ENCODE results near the gene PRDM5. TPM values are rescaled to one million over a fixed set of nuclear protein-coding genes. Genes with fewer than 3 reads are reported as not detected.

PRDM5 gene
- total RNA-seq, 1 donor from 2014 or later, result 21.9 TPM

DNA sequence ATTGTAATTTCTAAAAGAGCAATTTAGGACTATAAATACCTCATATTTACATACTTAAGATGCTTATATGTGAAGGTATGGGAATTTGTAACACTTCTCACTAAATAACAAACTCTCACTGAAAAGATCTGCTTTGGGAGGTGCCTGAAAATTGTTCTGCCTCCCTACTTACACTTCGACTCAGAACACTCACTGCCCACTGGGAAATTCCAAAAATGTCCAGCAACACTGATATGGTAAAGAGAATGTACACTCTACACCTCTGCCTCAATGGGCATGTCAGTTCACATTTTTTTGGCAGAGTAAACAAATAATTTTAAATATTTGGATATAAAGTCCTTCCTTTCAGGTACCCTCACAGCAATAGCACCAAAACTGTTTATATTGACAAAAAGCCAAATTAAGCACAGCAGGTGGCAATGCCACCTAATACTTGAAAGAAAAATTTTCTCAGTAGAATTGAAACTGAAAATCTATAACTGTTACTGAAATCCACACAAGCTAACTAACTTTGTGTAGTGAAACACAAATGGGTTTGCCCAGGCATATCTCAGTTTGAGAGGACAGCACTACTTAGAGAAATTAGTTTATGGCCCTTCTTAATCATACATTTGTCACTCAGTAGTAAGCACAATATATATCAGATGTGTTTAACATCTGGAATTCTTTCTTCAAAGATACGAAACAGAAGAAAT, 67.1 kb downstream of the PRDM5 start:
- Mint-ChIP-seq H3K36me3 (ENCODE audit: low read depth) (peaks cover 9% of the 10 kb centered on the region), H3K4me3 (no peak overlapping the region), H3K9me3 (no peaks in the 10 kb centered on the region), H3K27ac (ENCODE audit: unreplicated experiment) (no peak overlapping the region), H3K4me1 (no peaks in the 10 kb centered on the region), H3K27me3 (ENCODE audit: low read depth) (no peaks in the 10 kb centered on the region)
- no peak for DNase-seq (ENCODE audit: low read depth, low spot score)
- TF ChIP-seq, protein P1, sequence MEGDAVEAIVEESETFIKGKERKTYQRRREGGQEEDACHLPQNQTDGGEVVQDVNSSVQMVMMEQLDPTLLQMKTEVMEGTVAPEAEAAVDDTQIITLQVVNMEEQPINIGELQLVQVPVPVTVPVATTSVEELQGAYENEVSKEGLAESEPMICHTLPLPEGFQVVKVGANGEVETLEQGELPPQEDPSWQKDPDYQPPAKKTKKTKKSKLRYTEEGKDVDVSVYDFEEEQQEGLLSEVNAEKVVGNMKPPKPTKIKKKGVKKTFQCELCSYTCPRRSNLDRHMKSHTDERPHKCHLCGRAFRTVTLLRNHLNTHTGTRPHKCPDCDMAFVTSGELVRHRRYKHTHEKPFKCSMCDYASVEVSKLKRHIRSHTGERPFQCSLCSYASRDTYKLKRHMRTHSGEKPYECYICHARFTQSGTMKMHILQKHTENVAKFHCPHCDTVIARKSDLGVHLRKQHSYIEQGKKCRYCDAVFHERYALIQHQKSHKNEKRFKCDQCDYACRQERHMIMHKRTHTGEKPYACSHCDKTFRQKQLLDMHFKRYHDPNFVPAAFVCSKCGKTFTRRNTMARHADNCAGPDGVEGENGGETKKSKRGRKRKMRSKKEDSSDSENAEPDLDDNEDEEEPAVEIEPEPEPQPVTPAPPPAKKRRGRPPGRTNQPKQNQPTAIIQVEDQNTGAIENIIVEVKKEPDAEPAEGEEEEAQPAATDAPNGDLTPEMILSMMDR (conservative IDR thresholded peaks at IDR 0.05), result no peak

DNA sequence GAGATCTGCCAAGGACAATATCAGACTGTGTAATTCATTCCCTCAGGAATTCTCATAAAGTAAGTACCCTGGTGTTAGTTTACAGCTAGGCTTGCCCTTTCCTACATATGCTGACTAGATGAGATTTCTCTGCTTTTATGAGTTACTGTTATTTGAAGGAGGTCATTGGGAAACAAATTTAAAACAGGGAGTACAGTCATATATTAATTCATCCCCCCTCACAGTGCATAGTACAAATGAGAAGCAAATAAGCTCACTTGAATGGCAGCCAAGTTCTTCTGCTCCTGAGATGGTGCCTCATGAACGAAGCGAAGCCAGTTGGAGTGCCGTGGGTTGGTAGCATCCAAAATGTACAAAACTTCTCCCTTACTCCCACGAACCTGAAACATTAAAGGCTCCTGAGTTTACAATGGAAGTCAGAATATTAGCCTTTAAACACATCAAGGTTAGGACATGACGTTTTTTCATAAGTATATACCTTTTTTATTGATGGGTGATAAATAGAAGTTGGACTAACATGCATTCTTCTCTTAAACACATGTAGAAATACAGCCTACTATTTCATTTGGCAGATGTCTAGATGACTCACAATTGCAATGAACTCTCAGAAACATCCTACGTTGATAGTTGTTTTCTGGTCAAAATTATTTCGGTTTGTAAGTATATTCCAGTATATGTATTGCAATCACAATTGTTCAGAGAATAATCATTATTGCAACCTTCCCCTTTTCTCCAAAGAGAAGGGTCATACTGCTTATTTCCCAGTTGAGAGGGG, 69.2 kb downstream of the PRDM5 start:
- TF ChIP-seq, protein P1 (conservative IDR thresholded peaks at IDR 0.05), result no peak
- no peaks in the 10 kb centered on the region for H3K4me1 Mint-ChIP-seq
- H3K27ac Mint-ChIP-seq (ENCODE audit: unreplicated experiment), result no peak overlapping the region

DNA sequence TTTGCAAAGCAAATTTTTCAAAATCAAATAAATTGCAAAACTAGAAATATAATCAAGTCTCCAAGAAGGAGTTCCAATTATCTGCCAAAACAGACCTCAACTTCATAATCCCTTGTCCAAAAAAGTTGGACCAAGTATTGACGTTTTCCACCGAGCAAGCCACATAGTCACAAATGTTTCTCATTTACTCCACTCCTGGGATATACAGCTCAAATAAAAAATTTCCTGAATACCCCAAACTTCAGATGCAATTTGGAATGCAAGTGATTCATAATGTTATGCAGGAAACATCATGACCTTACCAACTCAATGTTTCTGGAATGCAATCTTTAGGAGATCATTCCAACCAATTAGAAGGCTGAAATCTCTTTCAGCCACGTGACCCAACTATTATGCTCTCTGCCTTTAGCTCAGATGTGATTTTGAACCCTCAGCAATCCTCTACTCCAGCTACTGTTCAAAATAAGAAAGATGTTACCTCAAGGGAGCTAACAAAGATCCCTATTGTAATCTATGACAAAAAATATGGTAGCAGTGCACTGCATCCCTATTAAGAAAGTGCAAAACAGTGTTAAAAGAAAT, 72.4 kb downstream of the PRDM5 start:
- peaks cover 16% of the 10 kb centered on the region for H3K36me3 Mint-ChIP-seq (ENCODE audit: low read depth)

More for the DNA sequence above, 69.2 kb downstream of the PRDM5 start:
- H3K27me3 Mint-ChIP-seq (ENCODE audit: low read depth), result no peaks in the 10 kb centered on the region
- peaks cover 9% of the 10 kb centered on the region for H3K36me3 Mint-ChIP-seq (ENCODE audit: low read depth)
- H3K4me3 Mint-ChIP-seq, result no peak overlapping the region
- no peaks in the 10 kb centered on the region for H3K9me3 Mint-ChIP-seq
- no peak for DNase-seq (ENCODE audit: low read depth, low spot score)

DNA sequence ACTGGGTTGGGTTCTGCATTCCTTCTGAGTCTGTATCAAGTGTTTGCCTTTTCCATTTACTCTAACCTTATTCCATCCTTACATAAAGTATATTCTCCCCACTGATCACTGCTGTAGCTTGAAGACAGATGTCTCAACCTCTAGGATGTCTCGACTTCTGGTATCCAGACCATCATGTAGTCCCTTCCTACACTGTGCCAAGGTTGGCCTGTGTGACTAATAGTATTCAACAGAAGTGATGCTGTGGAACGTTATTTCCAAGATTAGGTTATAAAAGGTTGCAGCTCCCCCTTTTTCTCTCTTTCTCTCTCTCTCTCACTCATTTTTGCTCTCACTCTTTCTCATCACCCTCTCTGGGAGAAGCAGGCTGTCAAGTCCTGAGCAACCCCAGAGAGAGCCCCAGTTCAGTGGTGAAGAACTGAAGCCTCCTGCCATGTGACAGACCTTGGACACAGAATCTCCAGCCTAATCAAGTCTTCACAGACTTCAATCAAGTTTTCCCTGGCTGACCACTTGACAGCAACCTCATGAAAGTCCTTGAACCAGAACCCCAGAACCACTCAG, 75.4 kb downstream of the PRDM5 start:
- Mint-ChIP-seq H3K27ac (ENCODE audit: unreplicated experiment) (peak overlapping the region; percentile 5), H3K36me3 (ENCODE audit: low read depth) (peaks cover 16% of the 10 kb centered on the region), H3K27me3 (ENCODE audit: low read depth) (no peaks in the 10 kb centered on the region), H3K9me3 (no peaks in the 10 kb centered on the region), H3K4me1 (no peaks in the 10 kb centered on the region), H3K4me3 (no peak overlapping the region)
- TF ChIP-seq, protein P1 (conservative IDR thresholded peaks at IDR 0.05), result no peak
- DNase-seq (ENCODE audit: low read depth, low spot score), result no peak

More for the DNA sequence above, 72.4 kb downstream of the PRDM5 start:
- Mint-ChIP-seq H3K4me1 (no peaks in the 10 kb centered on the region), H3K27me3 (ENCODE audit: low read depth) (no peaks in the 10 kb centered on the region), H3K27ac (ENCODE audit: unreplicated experiment) (no peak overlapping the region), H3K4me3 (no peak overlapping the region), H3K9me3 (no peaks in the 10 kb centered on the region)
- TF ChIP-seq, protein P1 (conservative IDR thresholded peaks at IDR 0.05), result no peak
- no peak for DNase-seq (ENCODE audit: low read depth, low spot score)

DNA sequence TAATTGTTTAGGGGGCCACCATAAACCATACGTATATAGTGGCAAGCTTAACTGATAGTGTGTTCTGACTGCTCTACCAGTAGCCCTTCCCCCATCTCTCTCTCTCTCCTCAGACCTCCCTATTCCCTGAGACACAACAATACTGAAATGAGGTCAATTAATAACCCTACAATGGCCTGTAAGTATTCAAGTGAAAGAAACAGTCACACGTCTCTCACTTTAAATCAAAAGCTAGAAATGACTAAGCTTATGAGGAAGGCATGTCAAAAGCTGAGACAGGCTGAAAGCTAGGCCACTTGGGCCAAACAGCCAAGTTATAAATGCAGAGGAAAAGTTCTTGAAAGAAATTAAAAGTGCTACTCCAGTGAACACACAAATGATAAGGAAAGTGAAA, 78.0 kb downstream of the PRDM5 start:
- H3K4me3 Mint-ChIP-seq, result no peak overlapping the region
- H3K27me3 Mint-ChIP-seq (ENCODE audit: low read depth), result no peaks in the 10 kb centered on the region
- H3K36me3 Mint-ChIP-seq (ENCODE audit: low read depth), result peaks cover 7% of the 10 kb centered on the region
- TF ChIP-seq, protein P1 (conservative IDR thresholded peaks at IDR 0.05), result no peak
- H3K9me3 Mint-ChIP-seq, result no peaks in the 10 kb centered on the region
- H3K4me1 Mint-ChIP-seq, result no peaks in the 10 kb centered on the region
- H3K27ac Mint-ChIP-seq (ENCODE audit: unreplicated experiment), result no peak overlapping the region
- no peak for DNase-seq (ENCODE audit: low read depth, low spot score)

Data from neural crest cell (in vitro differentiated cells).